ENCODE data around the gene CORIN. TPM values are rescaled to one million over a fixed set of nuclear protein-coding genes. Genes with fewer than 3 reads are reported as not detected.

The CORIN gene
- total and polyA plus RNA-seq, 4 donors: 1.4 to 1.9 (median 1.7) TPM

DNA sequence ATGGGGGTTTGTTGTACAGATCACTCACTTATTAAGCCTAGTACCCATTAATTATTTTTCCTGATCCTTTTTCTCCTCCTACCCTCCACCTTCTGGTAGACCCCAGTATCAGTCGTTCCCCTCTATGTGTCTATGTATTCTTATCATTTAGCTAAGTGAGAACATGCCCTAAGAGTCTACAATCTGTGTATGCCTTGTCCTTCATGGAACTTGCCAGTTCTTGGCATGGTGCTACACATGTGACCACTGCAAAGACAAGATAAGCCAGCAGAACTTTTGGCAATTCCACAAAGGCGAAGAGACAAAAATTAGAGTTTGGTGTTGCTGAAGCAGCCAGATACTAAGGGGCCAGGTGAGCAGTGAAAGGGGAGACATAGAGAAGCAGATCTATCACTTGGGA is 101.3 kb downstream of the CORIN start:
- no peak for DNase-seq (ENCODE audit: low read depth in 4 of 6, low spot score in 6 of 6)
- H3K4me3 ChIP-seq (ENCODE audit: low read depth, low read length): no peak overlapping the region
- H3K9me3 ChIP-seq (ENCODE audit: control insufficient read depth, insufficient read depth, low read length): no peaks in the 10 kb centered on the region
- 100% methylated on average over 1 of the region's 2 CpGs for WGBS (ENCODE audit: insufficient coverage)
- H3K27ac ChIP-seq (ENCODE audit: low read depth, low read length): no peak overlapping the region
- no peaks in the 10 kb centered on the region for H3K27me3 ChIP-seq (ENCODE audit: control insufficient read depth, insufficient read depth, low read length)
- H3K36me3 ChIP-seq (ENCODE audit: control insufficient read depth, insufficient read depth, low read length): no peaks in the 10 kb centered on the region
- no peaks in the 10 kb centered on the region for H3K4me1 ChIP-seq (ENCODE audit: control insufficient read depth, insufficient read depth, low read length)

- H3K9me3 ChIP-seq (ENCODE audit: control insufficient read depth, insufficient read depth, low read length): no peaks in the 10 kb centered on the region
- H3K27me3 ChIP-seq (ENCODE audit: control insufficient read depth, insufficient read depth, low read length): no peaks in the 10 kb centered on the region
- H3K4me1 ChIP-seq (ENCODE audit: control insufficient read depth, insufficient read depth, low read length): no peaks in the 10 kb centered on the region
- WGBS (ENCODE audit: insufficient coverage): no CpG with 5 or more reads among the region's 1 CpG
- H3K4me3 ChIP-seq (ENCODE audit: low read depth, low read length): no peak overlapping the region
- H3K27ac ChIP-seq (ENCODE audit: low read depth, low read length): no peak overlapping the region
- H3K36me3 ChIP-seq (ENCODE audit: control insufficient read depth, insufficient read depth, low read length): no peaks in the 10 kb centered on the region
- no peak for DNase-seq (ENCODE audit: low read depth in 4 of 6, low spot score in 6 of 6)
These were observed 101.7 kb downstream of the CORIN start for GRCh38 chr4:47736146-47736545.

DNA sequence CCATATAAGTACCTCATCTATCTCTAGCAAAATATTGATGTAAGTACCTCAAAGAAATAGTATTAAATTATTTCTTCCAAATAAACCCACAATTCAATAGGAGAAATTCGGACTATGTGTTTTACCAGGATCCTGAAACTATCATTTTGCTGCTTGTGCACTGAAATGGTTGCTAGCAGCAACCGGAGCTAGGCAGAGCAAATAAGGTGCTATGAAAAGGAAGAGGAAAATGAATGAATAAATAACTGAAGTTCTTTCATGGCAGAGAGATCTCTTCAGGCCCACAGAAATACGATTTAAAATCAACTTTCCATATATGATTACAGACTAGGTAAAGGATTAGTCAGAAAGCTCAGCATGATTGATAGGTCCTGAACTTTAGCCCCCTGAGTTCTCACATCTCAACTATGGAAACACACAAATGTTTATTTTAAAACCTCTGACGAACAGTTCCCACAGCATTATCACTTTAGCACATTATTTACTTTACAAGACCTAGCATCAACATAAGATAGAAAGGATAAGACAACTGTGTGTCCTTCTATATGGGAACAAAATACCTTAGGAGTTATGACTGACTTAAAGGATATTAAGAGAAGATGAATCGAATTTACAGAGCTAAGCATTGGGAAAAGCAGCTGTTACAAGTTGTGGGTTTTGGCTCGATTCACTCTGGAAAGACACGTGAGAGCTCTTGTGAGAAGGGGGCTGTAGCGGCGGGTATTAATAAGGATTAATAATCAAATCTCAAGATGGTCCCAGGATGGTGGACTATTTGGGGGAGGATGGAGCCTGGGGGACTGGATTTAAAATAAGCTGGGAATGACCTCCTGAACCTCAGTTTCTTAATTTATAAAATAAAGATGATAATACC is 104.3 kb downstream of the CORIN start:
- DNase-seq (ENCODE audit: low read depth in 4 of 6, low spot score in 6 of 6): peak in 3 of 6 donors; percentile 7 to 42 (median 11)
- no peaks in the 10 kb centered on the region for H3K4me1 ChIP-seq (ENCODE audit: control insufficient read depth, insufficient read depth, low read length)
- H3K36me3 ChIP-seq (ENCODE audit: control insufficient read depth, insufficient read depth, low read length): no peaks in the 10 kb centered on the region
- 78% methylated on average over 5 of the region's 9 CpGs for WGBS (ENCODE audit: insufficient coverage)
- no peaks in the 10 kb centered on the region for H3K27me3 ChIP-seq (ENCODE audit: control insufficient read depth, insufficient read depth, low read length)
- H3K27ac ChIP-seq (ENCODE audit: low read depth, low read length): no peak overlapping the region
- no peaks in the 10 kb centered on the region for H3K9me3 ChIP-seq (ENCODE audit: control insufficient read depth, insufficient read depth, low read length)
- H3K4me3 ChIP-seq (ENCODE audit: low read depth, low read length): no peak overlapping the region

- H3K4me1 ChIP-seq (ENCODE audit: control insufficient read depth, insufficient read depth, low read length): no peaks in the 10 kb centered on the region
- no peak overlapping the region for H3K4me3 ChIP-seq (ENCODE audit: low read depth, low read length)
- H3K27me3 ChIP-seq (ENCODE audit: control insufficient read depth, insufficient read depth, low read length): no peaks in the 10 kb centered on the region
- no peak for DNase-seq (ENCODE audit: low read depth in 4 of 6, low spot score in 6 of 6)
- H3K9me3 ChIP-seq (ENCODE audit: control insufficient read depth, insufficient read depth, low read length): no peaks in the 10 kb centered on the region
- no peaks in the 10 kb centered on the region for H3K36me3 ChIP-seq (ENCODE audit: control insufficient read depth, insufficient read depth, low read length)
- 78% methylated on average over 3 of the region's 3 CpGs for whole genome bisulfite sequencing (ENCODE audit: insufficient coverage)
- no peak overlapping the region for H3K27ac ChIP-seq (ENCODE audit: low read depth, low read length)
These were observed 106.7 kb downstream of the CORIN start for GRCh38 chr4:47731182-47731581.

DNA sequence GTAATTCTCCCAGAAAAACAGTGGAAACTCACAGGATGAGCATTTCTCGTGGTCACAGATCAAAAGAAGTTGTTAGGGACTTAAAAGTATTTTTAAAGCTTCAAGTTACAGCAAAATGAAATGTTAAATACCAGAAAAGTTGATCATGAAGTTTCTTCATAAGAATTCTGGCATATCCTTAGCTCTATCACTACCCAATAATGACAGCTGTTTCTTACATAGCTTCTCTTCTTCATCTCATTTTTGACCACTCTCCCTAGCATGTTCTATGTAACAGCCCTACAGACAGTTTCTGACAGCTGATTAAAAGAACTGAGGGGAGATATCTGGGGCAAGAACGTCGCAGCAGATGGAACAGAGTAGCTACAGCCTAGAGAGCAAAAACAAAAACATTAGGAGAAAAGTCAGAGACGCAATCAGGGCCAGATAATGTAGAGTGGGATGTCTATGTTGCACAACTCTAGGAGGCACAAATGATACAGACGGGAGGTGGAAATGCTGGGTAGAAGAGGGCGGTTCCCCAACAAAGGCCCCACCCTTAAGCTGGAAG is 108.7 kb downstream of the CORIN start:
- no peaks in the 10 kb centered on the region for H3K9me3 ChIP-seq (ENCODE audit: control insufficient read depth, insufficient read depth, low read length)
- H3K27ac ChIP-seq (ENCODE audit: low read depth, low read length): no peak overlapping the region
- H3K36me3 ChIP-seq (ENCODE audit: control insufficient read depth, insufficient read depth, low read length): no peaks in the 10 kb centered on the region
- DNase-seq (ENCODE audit: low read depth in 4 of 6, low spot score in 6 of 6): no peak
- H3K4me3 ChIP-seq (ENCODE audit: low read depth, low read length): no peak overlapping the region
- H3K27me3 ChIP-seq (ENCODE audit: control insufficient read depth, insufficient read depth, low read length): no peaks in the 10 kb centered on the region
- WGBS (ENCODE audit: insufficient coverage): 100% methylated on average over 3 of the region's 6 CpGs
- H3K4me1 ChIP-seq (ENCODE audit: control insufficient read depth, insufficient read depth, low read length): no peaks in the 10 kb centered on the region

DNA sequence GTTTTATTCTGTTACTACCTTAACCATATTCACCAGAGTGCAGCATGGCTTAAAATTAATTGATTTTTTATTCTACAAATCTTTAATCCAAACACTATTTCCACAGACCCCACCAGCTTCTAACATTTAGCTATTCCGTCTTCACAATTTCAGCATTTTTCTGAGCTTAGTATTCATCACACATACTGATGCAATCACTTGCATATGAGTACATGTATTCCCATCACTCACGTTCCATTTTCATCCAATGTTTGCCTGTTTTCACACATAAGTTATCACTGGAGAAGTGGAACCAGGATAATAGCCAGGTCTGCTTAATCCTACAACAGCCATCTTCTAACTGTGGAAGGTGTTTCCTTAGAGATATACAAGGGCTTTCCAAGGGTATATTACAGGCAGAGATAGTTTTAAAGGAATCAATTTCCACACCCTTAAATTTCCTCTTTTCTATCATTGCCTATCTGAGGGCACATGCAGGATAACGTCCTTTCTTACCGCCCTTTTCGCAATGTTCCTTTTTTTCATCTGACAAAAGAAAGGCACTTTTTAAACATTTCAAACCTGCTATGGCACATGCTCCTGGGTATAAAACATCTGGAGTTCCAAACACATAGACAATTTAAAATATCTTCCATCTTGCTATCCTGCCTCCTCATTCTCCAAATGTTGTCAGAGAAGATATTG is 115.8 kb downstream of the CORIN start:
- DNase-seq (ENCODE audit: low read depth in 4 of 6, low spot score in 6 of 6): no peak
- no peak overlapping the region for H3K4me3 ChIP-seq (ENCODE audit: low read depth, low read length)
- 92% methylated on average over 4 of the region's 5 CpGs for WGBS (ENCODE audit: insufficient coverage)
- H3K9me3 ChIP-seq (ENCODE audit: control insufficient read depth, insufficient read depth, low read length): no peaks in the 10 kb centered on the region
- no peaks in the 10 kb centered on the region for H3K36me3 ChIP-seq (ENCODE audit: control insufficient read depth, insufficient read depth, low read length)
- no peaks in the 10 kb centered on the region for H3K4me1 ChIP-seq (ENCODE audit: control insufficient read depth, insufficient read depth, low read length)
- H3K27me3 ChIP-seq (ENCODE audit: control insufficient read depth, insufficient read depth, low read length): no peaks in the 10 kb centered on the region
- H3K27ac ChIP-seq (ENCODE audit: low read depth, low read length): no peak overlapping the region

- H3K4me1 ChIP-seq (ENCODE audit: control insufficient read depth, insufficient read depth, low read length): no peaks in the 10 kb centered on the region
- no peak overlapping the region for H3K4me3 ChIP-seq (ENCODE audit: low read depth, low read length)
- no peak for DNase-seq (ENCODE audit: low read depth in 4 of 6, low spot score in 6 of 6)
- no peaks in the 10 kb centered on the region for H3K36me3 ChIP-seq (ENCODE audit: control insufficient read depth, insufficient read depth, low read length)
- H3K27ac ChIP-seq (ENCODE audit: low read depth, low read length): no peak overlapping the region
- no peaks in the 10 kb centered on the region for H3K27me3 ChIP-seq (ENCODE audit: control insufficient read depth, insufficient read depth, low read length)
- 100% methylated on average over 1 of the region's 6 CpGs for WGBS (ENCODE audit: insufficient coverage)
- H3K9me3 ChIP-seq (ENCODE audit: control insufficient read depth, insufficient read depth, low read length): no peaks in the 10 kb centered on the region
These were observed 116.4 kb downstream of the CORIN start for GRCh38 chr4:47721485-47721884.

DNA sequence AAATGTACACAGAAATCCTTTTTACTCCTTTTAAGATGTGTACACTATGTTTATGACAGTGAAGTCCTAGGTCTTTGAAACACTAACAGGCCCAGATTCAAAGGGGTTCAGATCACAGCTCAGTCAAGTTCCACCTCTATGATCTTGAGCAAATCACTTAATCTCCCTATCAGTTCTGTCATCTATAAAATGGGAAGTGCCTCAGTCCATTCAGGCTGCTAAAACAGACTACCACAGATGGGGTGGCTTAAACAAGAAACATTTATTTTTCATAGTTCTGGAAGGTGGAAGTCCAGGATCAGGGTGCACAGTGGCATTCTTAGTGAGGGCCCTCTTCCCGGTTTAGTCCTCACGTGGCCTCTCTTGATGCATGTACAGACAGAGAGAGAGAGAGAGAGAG is 117.1 kb downstream of the CORIN start:
- Histone ChIP-seq H3K27me3 (ENCODE audit: control insufficient read depth, insufficient read depth, low read length) (no peaks in the 10 kb centered on the region), H3K4me3 (ENCODE audit: low read depth, low read length) (no peak overlapping the region), H3K36me3 (ENCODE audit: control insufficient read depth, insufficient read depth, low read length) (no peaks in the 10 kb centered on the region), H3K9me3 (ENCODE audit: control insufficient read depth, insufficient read depth, low read length) (no peaks in the 10 kb centered on the region), H3K4me1 (ENCODE audit: control insufficient read depth, insufficient read depth, low read length) (no peaks in the 10 kb centered on the region), H3K27ac (ENCODE audit: low read depth, low read length) (no peak overlapping the region)
- DNase-seq (ENCODE audit: low read depth in 4 of 6, low spot score in 6 of 6): no peak
- WGBS (ENCODE audit: insufficient coverage): no CpG with 5 or more reads among the region's 2 CpGs

DNA sequence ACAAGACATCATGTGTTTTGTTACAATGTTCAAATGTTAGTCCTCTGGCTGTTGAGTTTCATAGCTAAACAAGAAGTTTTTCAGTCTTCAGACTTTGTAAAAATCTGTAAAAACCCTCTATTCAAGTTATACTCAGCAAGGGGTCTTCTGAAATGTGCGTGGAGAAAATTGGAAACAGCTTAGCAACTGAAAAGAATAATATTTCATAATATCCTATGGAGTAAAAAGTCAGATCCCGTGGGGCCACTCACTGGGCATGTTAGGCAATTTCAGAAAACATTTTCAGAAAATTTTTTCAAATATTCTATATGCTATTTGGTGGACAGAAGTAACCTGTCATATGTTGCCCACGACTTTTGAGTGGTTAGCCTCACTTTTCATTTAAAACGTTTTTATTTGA is 118.3 kb downstream of the CORIN start:
- Histone ChIP-seq H3K9me3 (ENCODE audit: control insufficient read depth, insufficient read depth, low read length) (no peaks in the 10 kb centered on the region), H3K27me3 (ENCODE audit: control insufficient read depth, insufficient read depth, low read length) (no peaks in the 10 kb centered on the region), H3K4me3 (ENCODE audit: low read depth, low read length) (no peak overlapping the region), H3K36me3 (ENCODE audit: control insufficient read depth, insufficient read depth, low read length) (no peaks in the 10 kb centered on the region), H3K4me1 (ENCODE audit: control insufficient read depth, insufficient read depth, low read length) (no peaks in the 10 kb centered on the region), H3K27ac (ENCODE audit: low read depth, low read length) (no peak overlapping the region)
- no peak for DNase-seq (ENCODE audit: low read depth in 4 of 6, low spot score in 6 of 6)
- WGBS (ENCODE audit: insufficient coverage): 100% methylated on average over 2 of the region's 4 CpGs
